ENCODE data around the gene SLCO3A1.

DNA sequence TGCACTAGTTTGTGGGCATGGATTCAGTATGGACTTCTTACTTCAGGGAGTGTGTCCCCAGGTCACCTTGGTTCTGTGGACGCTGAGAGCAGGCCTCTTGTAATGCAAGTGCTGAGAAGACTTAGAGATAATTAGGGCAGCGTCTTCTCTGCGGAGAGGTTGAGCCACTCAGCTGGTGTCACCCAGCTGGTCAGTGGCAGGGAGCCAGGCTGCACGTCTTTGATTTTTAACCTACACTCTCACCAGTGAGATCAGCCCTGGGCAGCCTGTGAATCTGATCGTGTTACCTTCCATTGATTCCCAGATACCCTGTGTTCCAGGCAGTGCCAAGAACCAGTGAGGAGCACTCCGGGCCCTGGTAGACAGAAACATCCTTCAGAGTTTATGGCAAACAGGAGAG, 92.6 kb downstream of the SLCO3A1 start:
- no peak for TF ChIP-seq POLR2A (IDR thresholded peaks at IDR 0.05)
- TF ChIP-seq, protein P1, sequence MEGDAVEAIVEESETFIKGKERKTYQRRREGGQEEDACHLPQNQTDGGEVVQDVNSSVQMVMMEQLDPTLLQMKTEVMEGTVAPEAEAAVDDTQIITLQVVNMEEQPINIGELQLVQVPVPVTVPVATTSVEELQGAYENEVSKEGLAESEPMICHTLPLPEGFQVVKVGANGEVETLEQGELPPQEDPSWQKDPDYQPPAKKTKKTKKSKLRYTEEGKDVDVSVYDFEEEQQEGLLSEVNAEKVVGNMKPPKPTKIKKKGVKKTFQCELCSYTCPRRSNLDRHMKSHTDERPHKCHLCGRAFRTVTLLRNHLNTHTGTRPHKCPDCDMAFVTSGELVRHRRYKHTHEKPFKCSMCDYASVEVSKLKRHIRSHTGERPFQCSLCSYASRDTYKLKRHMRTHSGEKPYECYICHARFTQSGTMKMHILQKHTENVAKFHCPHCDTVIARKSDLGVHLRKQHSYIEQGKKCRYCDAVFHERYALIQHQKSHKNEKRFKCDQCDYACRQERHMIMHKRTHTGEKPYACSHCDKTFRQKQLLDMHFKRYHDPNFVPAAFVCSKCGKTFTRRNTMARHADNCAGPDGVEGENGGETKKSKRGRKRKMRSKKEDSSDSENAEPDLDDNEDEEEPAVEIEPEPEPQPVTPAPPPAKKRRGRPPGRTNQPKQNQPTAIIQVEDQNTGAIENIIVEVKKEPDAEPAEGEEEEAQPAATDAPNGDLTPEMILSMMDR (IDR thresholded peaks at IDR 0.05 in 8 of 11, conservative IDR thresholded peaks at IDR 0.05 in 3 of 11), result no peak
- no peak for TF ChIP-seq POLR2AphosphoS5 (IDR thresholded peaks at IDR 0.05)
